ENCODE results near the gene PAX8.

DNA sequence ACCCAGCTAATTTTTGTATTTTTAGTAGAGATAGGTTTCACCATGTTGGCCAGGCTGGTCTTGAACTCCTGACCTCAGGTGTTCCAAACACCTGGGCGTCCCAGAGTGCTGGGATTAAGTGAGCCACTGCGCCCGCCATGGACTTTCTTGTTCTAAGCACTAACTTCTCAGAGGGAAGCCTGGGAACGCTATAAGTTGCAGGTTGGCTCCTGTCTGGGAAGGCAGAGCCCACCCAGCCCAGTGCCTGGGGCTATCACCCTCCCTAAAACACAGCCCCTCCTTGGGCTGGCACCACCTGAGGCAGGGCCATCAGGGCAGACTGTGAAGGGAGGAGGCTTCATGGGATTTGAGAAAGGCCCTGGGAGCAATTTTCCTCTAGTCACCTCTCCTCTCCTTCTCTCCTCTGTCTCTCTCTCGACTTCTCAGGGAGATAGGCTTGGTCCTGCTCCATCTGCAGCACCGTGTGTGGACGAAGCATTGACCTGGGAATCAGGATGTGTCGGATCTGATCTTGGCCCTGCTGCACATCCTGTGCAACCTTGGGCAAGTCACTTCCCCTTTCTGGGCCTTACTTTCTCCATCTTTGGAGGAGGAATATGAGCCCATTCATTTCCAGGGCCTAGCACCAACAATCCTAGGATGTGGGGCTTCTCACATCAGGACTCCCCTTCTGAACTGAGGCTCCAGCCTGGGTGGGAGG lies 94.0 kb downstream of the PAX8 start:
- no peak for TF ChIP-seq GATA2 (IDR thresholded peaks at IDR 0.05; ENCODE audit: low read depth, low read length)
- no peak for TF ChIP-seq GATA3 (IDR thresholded peaks at IDR 0.05; ENCODE audit: low read depth, low read length)
